NCI-H748 treated with DMSO at 0.1 percent for 48 hours (cell line): ENCODE measurements around the gene MUC5AC.
"Not testable (repeated sequence)": the region's sequence is repeated elsewhere in the genome, so short reads cannot be mapped to it uniquely, and the experiment has no call there.

Experiments
- DNase-seq: peaks from one replicate; lab custom pipeline; 2025; lab: John Stamatoyannopoulos, UW

MUC5AC gene

GRCh38 chr11:1207401-1208143, 49.8 kb downstream of the MUC5AC start:
- no peak for DNase-seq

GRCh38 chr11:1208144-1208393, 50.3 kb downstream of the MUC5AC start:
- no peak for DNase-seq

GRCh38 chr11:1208394-1209261, 50.9 kb downstream of the MUC5AC start:
- DNase-seq, result no peak

DNA sequence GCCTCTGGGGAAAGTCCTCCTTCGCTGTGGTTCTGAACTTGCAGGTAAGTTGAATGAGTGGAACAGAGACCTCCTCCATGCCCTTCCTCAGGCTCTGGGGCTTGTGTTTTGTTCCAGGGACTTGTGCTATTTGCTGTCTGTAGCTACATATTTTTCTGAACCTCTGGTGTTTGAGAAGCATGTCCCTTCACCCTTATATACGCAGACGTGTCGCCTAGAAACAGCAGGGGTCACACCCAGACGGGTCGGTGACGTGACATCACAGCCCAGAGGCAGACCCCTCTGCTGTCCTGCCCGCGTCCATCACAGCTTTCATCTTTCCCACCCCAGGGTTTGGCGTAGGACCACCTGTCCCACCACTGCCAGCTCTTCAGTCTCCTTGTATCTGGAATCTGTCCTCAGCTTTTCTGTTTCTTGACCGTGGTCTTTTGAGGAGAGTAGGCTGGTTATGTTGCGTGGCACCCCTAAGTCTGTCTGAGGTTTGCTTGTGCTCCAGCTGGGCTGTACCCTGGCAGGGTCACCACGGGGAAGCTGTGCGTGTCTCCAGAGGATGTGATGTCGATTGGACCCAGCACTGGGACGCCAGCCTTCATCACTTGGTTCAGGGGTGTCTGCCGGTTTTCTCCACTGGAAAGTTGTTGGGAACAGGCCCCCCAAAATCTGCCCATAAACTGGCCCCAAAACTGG, 51.8 kb downstream of the MUC5AC start:
- no peak for DNase-seq

DNA sequence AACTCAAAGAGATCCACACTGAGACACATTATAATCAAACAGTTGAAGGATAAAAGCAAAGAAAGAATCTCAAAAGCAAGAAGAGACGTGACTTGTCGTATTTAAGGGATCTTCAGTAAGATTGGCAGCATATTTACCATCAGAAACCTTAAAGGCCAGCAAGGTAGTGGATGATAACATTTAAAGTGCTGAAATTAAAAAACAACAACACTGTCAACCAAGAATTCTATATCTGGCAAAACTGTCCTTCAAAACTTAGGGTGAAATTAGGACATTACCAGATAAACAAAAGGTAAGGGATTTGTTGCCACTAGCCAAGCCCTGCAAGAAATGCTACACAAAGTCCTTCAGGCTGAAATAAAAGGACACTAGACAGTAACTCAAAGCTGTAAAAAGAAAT, 54.1 kb downstream of the MUC5AC start:
- DNase-seq, result no peak

DNA sequence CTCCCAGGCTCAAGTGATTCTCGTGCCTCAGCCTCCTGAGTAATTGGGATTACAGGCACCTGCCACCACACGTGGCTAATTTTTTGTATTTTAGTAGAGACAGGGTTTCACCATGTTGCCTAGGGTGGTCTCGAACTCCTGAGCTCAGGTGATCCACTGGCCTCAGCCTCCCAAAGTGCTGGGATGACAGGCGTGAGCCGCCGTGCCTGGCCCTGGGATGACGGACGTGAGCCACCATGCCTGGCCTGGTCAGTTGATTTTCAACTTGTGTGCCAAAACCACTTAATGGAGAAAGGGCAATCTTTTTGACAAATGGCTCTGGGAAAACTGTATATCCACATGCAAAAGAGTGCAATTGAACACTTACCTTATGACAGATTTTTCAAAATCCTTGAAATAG, 58.1 kb downstream of the MUC5AC start:
- not testable (repeated sequence) for DNase-seq

DNA sequence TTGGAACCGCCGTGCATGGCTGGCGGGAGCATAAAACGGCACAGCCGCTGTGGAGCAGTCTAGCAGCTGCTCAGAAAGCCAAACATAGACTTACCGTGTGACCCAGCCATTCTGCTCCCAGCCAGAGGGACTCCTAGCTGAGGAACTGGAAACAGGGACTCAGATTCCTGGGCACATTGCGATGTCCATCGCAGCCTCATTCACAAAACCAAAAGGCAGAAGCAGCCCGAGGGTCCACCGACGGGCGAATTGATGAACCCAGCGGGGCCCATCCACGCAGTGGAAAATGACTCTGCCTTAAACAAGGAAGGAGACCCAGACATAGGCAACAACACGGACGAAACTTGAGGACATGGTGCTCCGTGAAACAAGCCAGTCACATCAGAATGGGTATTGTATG, 59.4 kb downstream of the MUC5AC start:
- no peak for DNase-seq

DNA sequence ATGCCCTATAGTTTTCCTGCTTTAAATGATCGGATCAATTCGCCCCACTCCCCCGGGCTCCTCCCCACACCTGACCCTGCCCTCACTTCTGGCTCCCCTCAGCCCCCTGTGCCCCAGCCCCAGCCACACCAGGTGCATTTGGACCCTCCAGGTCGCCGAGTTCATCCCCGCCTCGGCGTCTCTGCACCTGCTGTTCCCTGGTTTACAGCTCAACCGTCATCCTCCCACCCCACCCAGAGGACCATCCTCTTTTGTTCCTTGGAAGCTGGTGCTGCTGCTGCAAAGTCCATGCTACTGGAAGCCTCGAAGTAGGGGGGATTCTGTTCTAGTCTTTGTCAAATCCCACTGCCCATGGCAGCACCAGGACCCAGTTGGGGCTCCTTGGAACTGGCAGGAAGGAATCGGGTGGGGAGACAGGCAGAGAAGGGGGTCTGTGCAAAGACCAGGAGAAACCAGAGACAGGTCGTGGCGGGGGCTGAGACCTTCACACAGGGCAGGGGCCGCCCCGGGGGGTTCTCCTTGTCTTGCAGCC, 60.6 kb downstream of the MUC5AC start:
- DNase-seq, result no peak

DNA sequence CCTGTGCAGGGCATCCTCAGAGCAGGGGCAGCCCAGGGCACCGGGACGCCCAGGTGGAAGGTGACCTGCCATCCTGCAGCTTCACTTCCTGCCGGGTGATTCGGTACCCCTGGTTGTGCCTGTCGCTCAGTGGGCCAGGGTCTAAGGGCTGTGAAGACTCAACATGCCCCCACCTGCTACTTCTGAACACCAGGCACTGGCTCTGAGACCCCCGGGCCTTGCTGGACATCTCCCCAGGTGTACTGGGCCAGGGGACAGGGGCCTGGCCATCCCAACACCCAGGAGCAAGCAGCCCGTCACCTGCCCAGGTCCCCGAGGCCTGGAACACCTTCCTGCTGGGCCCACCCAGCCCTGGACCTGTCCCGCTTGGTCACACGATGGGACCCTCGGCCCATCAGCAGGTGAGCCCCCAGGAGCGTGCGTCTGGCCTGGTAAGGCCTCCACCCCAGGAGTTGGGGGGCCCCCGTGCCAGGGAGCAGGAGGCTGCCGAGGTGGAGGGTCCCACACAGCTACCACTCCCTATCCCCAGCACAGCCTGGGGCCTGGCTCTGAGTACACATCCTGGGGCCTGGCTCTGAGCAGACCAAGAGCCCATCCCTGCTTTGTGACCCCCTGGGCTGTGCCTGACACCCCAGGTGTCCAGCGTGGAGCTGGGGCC, 61.2 kb downstream of the MUC5AC start:
- no peak for DNase-seq

GRCh38 chr11:1219446-1219833, 61.7 kb downstream of the MUC5AC start:
- DNase-seq, result no peak

DNA sequence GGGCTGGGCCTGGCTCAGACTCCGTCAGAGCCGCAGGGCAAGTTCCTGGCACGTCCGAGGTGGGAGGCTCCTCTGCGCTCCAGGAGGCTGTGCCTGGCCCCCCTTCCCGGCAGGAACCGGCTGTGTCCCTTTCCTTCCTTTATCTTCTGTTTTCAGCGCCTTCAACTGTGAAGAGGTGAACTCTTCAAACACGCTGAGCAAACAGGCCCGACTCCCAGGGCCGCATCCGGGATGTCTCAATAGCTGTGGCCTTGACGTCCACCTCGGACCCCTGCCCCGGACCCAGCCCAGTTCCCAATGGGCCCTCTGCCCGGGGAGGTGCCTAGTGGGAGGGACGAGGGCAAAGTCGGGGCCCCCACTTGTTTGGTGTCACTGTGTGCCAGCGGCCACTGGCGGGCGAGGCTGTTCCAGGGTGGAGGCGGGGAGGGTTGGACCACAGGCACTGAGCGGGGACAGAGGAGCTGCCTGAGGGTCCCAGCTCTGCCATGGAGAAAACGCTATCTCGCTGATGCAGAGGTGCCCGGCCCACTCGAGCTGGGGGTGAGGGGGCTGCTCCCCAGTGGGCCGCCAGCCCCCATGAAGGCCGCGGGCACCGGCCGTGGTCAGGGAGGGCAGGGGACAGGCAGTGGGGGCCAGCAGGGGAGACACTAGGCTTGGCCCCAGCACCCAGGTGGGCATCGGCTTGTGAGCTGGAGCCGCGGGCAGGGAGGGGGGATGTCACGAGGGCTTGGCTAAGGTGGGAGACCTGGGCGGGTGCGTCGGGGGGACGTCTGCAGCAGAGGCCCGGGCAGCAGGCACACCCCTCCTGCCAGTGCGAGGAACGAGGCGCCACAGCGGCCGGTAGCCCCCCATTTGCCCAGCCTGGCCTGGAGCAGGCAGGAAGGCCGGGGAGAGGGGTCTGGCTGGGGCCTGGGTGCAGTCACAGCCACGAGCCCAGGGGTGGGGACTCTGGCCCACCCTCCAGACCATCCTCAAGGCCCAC, 62.4 kb downstream of the MUC5AC start:
- DNase-seq, result no peak

- DNase-seq, result no peak
Observed at GRCh38 chr11:1220941-1221721, 63.4 kb downstream of the MUC5AC start.

DNA sequence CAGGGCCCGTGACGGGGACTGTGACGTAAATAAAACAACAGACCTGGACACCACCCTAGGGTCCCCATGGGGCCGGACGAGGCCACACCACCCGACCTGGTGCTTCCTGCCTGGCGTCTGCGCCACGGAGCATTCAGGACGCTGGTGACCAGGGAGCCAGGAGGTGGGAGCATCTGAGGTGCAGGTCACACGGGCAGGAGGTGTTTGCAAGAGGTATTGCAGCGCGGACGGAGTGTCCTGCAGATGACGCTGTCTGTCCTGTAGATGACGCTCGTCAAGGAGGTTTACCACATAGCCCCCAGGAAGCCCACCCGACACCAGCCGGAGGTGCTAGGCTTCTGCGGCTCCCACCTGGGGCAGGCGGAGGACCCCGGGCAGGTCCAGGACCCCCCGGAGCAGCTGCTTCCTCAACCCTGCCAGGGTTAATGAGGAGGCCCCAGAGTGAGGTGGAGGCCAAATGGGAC, 64.1 kb downstream of the MUC5AC start:
- DNase-seq, result no peak

DNA sequence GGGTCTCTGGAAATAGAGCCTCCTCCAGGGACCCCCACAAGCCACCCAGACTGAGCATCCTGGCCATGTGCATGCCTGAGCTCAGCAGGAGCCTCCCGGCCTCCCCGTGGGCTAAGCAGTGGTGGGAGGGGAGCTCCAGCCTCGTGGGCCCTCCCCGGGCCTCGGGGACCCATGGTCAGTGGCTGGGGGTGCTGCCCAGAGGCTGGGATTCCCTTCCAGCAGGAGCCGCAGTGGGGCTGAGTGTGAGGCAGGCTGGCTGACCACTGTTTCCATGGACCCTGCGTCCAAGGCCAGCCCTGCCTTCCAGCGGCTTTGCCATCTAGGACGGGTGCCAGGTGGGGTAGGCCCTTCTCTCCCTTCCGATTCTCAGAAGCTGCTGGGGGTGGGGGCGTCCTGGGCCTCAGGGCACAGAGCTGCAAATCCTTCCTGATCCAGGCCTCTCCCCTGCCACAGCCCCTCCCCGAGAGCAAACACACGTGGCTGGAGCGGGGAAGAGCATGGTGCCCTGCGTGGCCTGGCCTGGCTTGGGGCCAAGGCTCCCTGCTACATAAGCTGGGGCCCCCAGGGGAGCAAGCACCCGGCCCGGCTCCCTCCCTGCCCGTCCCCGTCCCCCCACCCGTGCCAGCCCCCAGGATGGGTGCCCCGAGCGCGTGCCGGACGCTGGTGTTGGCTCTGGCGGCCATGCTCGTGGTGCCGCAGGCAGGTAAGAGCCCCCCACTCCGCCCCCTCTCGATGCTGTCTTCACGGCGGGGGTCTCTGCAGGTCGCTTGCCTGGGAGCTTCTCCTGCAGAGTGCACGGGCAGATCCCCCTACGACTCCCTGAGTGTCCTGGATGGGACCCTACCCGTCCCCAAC, 65.0 kb downstream of the MUC5AC start, which contains the start of gene MUC5B:
Gene MUC5B (plus strand): TSS at position 576 of the 855 bp plus-strand sequence. CDS start 58 bp downstream, at position 634.
- DNase-seq, result no peak

DNA sequence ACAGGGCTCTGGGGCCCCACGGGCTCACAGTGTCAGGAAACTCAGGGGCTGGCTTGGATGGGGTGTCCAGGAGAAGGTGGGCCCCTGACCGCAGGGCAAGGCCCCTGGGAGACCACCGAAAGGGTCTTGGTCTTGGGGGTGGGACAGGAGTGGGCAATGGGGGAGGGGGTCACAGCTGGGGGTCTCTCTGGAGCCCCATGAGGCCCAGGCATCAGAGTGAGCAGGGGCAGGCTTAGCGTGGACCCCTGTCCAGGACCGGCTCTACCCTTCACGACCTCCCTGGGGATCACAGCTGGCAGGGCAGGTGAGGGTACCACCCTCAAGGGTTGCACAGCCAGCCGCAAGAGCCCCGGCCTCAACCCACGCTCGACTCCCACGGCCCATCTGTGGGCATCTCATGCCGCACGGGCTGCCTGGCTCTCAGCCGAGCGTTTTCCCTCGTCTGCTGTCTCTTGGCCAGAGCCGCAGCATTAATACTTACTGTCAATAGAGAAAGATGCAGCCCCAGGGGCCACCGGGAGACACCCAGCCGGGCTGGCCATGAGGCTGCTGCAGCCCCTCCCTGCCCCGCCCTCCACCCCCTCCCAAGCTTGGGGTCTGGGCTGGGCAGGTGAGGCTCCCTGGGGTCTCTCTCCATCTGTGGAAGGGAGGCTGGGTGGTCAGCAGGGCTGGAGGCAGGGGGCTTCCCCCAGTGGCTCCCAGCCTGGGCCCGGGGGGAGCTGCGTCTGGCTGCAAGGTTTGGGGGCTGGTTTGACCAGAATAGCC, 65.8 kb downstream of the MUC5AC start:
- no peak for DNase-seq

GRCh38 chr11:1224111-1224490, 66.3 kb downstream of the MUC5AC start:
- DNase-seq, result no peak

- DNase-seq, result no peak
Observed at GRCh38 chr11:1224491-1225385, 67.0 kb downstream of the MUC5AC start.
